EH (cell line): ENCODE results near the gene ARSG.
"Not testable (repeated sequence)": the region's sequence is repeated elsewhere in the genome, so short reads cannot be mapped to it uniquely, and the experiment has no call there.

Source experiments
- DNase-seq: peaks from one replicate; pipeline ENCODE4 v3.0.0-alpha.2; 2015; ENCODE audit warnings: low read depth

ARSG gene

GRCh38 chr17:68306819-68307218, 15.5 kb downstream of the ARSG start:
- DNase-seq = no peak

GRCh38 chr17:68307443-68307842, 16.1 kb downstream of the ARSG start:
- no peak for DNase-seq

GRCh38 chr17:68308486-68308885, 17.2 kb downstream of the ARSG start:
- not testable (repeated sequence) for DNase-seq

- not testable (repeated sequence) for DNase-seq
Measured at GRCh38 chr17:68309066-68309670, 17.9 kb downstream of the ARSG start.

- no peak for DNase-seq
Measured at GRCh38 chr17:68310152-68310551, 18.9 kb downstream of the ARSG start.

GRCh38 chr17:68314916-68315535, 23.7 kb downstream of the ARSG start:
- no peak for DNase-seq

GRCh38 chr17:68315930-68316329, 24.6 kb downstream of the ARSG start:
- no peak for DNase-seq

GRCh38 chr17:68317458-68317857, 26.2 kb downstream of the ARSG start:
- DNase-seq = no peak

- peak; percentile 33 for DNase-seq
Measured at GRCh38 chr17:68318103-68318991, 27.1 kb downstream of the ARSG start.

GRCh38 chr17:68319410-68320162, 28.3 kb downstream of the ARSG start:
- no peak for DNase-seq

- DNase-seq = no peak
Measured at GRCh38 chr17:68320311-68320865, 29.1 kb downstream of the ARSG start.

- DNase-seq = no peak
Measured at GRCh38 chr17:68320943-68321555, 29.8 kb downstream of the ARSG start.

GRCh38 chr17:68321556-68321954, 30.3 kb downstream of the ARSG start:
- DNase-seq = no peak

GRCh38 chr17:68322630-68323029, 31.3 kb downstream of the ARSG start:
- DNase-seq = no peak

GRCh38 chr17:68324114-68324513, 32.8 kb downstream of the ARSG start:
- DNase-seq = no peak

GRCh38 chr17:68324654-68325336, 33.5 kb downstream of the ARSG start:
- DNase-seq = no peak

- DNase-seq = no peak
Measured at GRCh38 chr17:68325961-68326360, 34.7 kb downstream of the ARSG start.

- DNase-seq = no peak
Measured at GRCh38 chr17:68326681-68327080, 35.4 kb downstream of the ARSG start.

- peak; percentile 8 for DNase-seq
Measured at GRCh38 chr17:68327823-68328557, 36.7 kb downstream of the ARSG start.

GRCh38 chr17:68328676-68329075, 37.4 kb downstream of the ARSG start:
- peak; percentile 29 for DNase-seq
